Measurements from ENCODE around the gene POLD1. TPM values are rescaled to one million over a fixed set of nuclear protein-coding genes. Genes with fewer than 3 reads are reported as not detected.

Gene POLD1
- total RNA-seq, 4 donors from 2014 or later: 14.0 to 18.8 (median 17.6) TPM

- Histone ChIP-seq H3K27me3 (peaks cover 0 to 15% (median 0%) of the 10 kb centered on the region in 4 donors), H3K36me3 (no peaks in the 10 kb centered on the region), H3K4me3 (no peak overlapping the region), H3K4me1 (peaks cover 0 to 25% (median 0%) of the 10 kb centered on the region in 3 donors), H3K9me3 (no peaks in the 10 kb centered on the region), H3K27ac (no peak overlapping the region)
- no peak for DNase-seq
- 75 to 85% methylated on average over 4 to 7 of the region's 7 CpGs for WGBS, 2 donors
- intact Hi-C loops (cut with DNase I): no loop called here
- TF ChIP-seq CTCF (IDR thresholded peaks at IDR 0.05): no peak
- TF ChIP-seq POLR2A (IDR thresholded peaks at IDR 0.05): no peak
These were observed 22.1 kb upstream of the POLD1 start for GRCh38 chr19:50362030-50362412.

- TF ChIP-seq CTCF (IDR thresholded peaks at IDR 0.05): no peak
- TF ChIP-seq POLR2A (IDR thresholded peaks at IDR 0.05): no peak
- H3K4me3 ChIP-seq: no peak overlapping the region
- peaks cover 0 to 9% (median 0%) of the 10 kb centered on the region in 4 donors for H3K27me3 ChIP-seq
- no peak overlapping the region for H3K27ac ChIP-seq
- no peaks in the 10 kb centered on the region for H3K9me3 ChIP-seq
- peaks cover 0 to 21% (median 0%) of the 10 kb centered on the region in 3 donors for H3K4me1 ChIP-seq
- intact Hi-C loops (cut with DNase I): no loop called here
- WGBS, 2 donors: 59% methylated on average over 9 to 11 of the region's 11 CpGs
- no peak for DNase-seq
- no peaks in the 10 kb centered on the region for H3K36me3 ChIP-seq
These were observed 21.3 kb upstream of the POLD1 start for GRCh38 chr19:50362656-50363424.

- Histone ChIP-seq H3K4me1 (peaks cover 0 to 24% (median 0%) of the 10 kb centered on the region in 3 donors), H3K4me3 (no peak within 1 kb of the TSS), H3K27ac (no peak within 1 kb of the TSS), H3K27me3 (no peaks in the 10 kb centered on the region), H3K36me3 (no peaks in the 10 kb centered on the region), H3K9me3 (no peaks in the 10 kb centered on the region)
- intact Hi-C loops (cut with DNase I): loop anchor here (5.0 kb wide), 2 partner anchors 97 to 417 kb away; no protein-coding TSS in a partner anchor
- 73 to 82% methylated on average over 8 to 9 of the region's 11 CpGs for WGBS, 2 donors
- no peak for DNase-seq
- TF ChIP-seq POLR2A (IDR thresholded peaks at IDR 0.05): no peak
- no peak for TF ChIP-seq CTCF (IDR thresholded peaks at IDR 0.05)
These were observed 18.5 kb upstream of the POLD1 start, which contains the start of gene NAPSA for GRCh38 chr19:50365434-50366306. Gene NAPSA, minus strand, starts transcription at chr19:50365639. Its CDS starts 18 bp downstream, at chr19:50365621.

GRCh38 chr19:50368649-50369570, 15.2 kb upstream of the POLD1 start:
- Histone ChIP-seq H3K4me1 (peaks cover 0 to 24% (median 0%) of the 10 kb centered on the region in 3 donors), H3K27me3 (no peaks in the 10 kb centered on the region), H3K27ac (peak overlapping the region; percentile 74 to 82 (median 79)), H3K4me3 (peak overlapping the region; percentile 49 to 73 (median 64)), H3K36me3 (no peaks in the 10 kb centered on the region), H3K9me3 (no peaks in the 10 kb centered on the region)
- intact Hi-C loops (cut with DNase I): loop anchor here (5.0 kb wide), 2 partner anchors 93 to 413 kb away; no protein-coding TSS in a partner anchor
- 7% methylated on average over 24 to 26 of the region's 34 CpGs for WGBS, 2 donors
- no peak for TF ChIP-seq POLR2A (IDR thresholded peaks at IDR 0.05)
- peak; percentile 84 to 90 (median 90) for TF ChIP-seq CTCF (IDR thresholded peaks at IDR 0.05)
- no peak for DNase-seq

All from esophagus squamous epithelium (tissue), 5 donors.